HepG2 (cell line): Measurements from ENCODE around the gene TICAM2. TPM values are rescaled to one million over a fixed set of nuclear protein-coding genes. Genes with fewer than 3 reads are reported as not detected.

Experiments used
- CHCHD3 ChIP-seq: sonication (generic); formaldehyde crosslinking; IDR thresholded peaks from 2 replicates; pipeline ENCODE4 v1.8.0; 2022; ENCODE audit warnings: mild to moderate bottlenecking, missing genetic modification reagents, moderate library complexity
- HMGXB4 ChIP-seq, 2 experiments: sonication (generic) in 1 of 2; formaldehyde crosslinking in 1 of 2; IDR thresholded peaks; 2 replicates each; pipeline versions ENCODE4 v1.4.0 to v1.6.1; 2018 to 2020; ENCODE audit warnings: missing genetic modification reagents in 2 of 2, borderline replicate concordance in 1 of 2, low read depth in 1 of 2, mild to moderate bottlenecking in 1 of 2, missing biosample characterization in 1 of 2
- KDM4B ChIP-seq: sonication (generic); formaldehyde crosslinking; IDR thresholded peaks from 2 replicates; pipeline ENCODE4 v1.4.0; 2020; ENCODE audit warnings: missing genetic modification reagents
- MZF1 ChIP-seq: sonication (generic); formaldehyde crosslinking; IDR thresholded peaks from 2 replicates; pipeline ENCODE4 v1.8.1; 2023; ENCODE audit warnings: mild to moderate bottlenecking, missing genetic modification reagents, borderline replicate concordance
- PATZ1 ChIP-seq: sonication (generic); formaldehyde crosslinking; IDR thresholded peaks from 2 replicates; pipeline ENCODE4 v1.4.0; 2020; ENCODE audit warnings: missing genetic modification reagents
- PBX2 ChIP-seq: IDR thresholded peaks from 2 replicates; pipeline ENCODE4 v1.6.1; 2016; ENCODE audit warnings: control low read depth
- PCBP2 ChIP-seq: fragments of 200-400 bp; formaldehyde crosslinking; optimal IDR thresholded peaks from 2 replicates; pipeline ENCODE3; 2018; ENCODE audit warnings: low read length, low read depth; ENCODE audit not compliant: poor library complexity, severe bottlenecking
- PRPF4 ChIP-seq: fragments of 200-400 bp; formaldehyde crosslinking; IDR thresholded peaks from 2 replicates; pipeline ENCODE4 v1.6.1; 2016; ENCODE audit warnings: low read length, low read depth; ENCODE audit not compliant: poor library complexity, severe bottlenecking
- THAP11 ChIP-seq: IDR thresholded peaks from 2 replicates; pipeline ENCODE4 v1.6.1; 2016; ENCODE audit warnings: missing biosample characterization, missing genetic modification reagents
- TOPORS ChIP-seq: sonication (generic); formaldehyde crosslinking; IDR thresholded peaks from 2 replicates; pipeline ENCODE4 v1.8.0; 2023; ENCODE audit warnings: mild to moderate bottlenecking, missing genetic modification reagents
- TSC22D2 ChIP-seq: sonication (generic); formaldehyde crosslinking; IDR thresholded peaks from 2 replicates; pipeline ENCODE4 v1.5.1; 2020; ENCODE audit warnings: missing genetic modification reagents, mild to moderate bottlenecking, borderline replicate concordance
- ZBTB7A ChIP-seq: sonication (generic); formaldehyde crosslinking; IDR thresholded peaks from 2 replicates; pipeline ENCODE4 v1.8.0; 2022; ENCODE audit warnings: mild to moderate bottlenecking, missing genetic modification reagents
- ZIK1 ChIP-seq: sonication (generic); formaldehyde crosslinking; IDR thresholded peaks from 2 replicates; pipeline ENCODE4 v1.5.0; 2020; ENCODE audit warnings: mild to moderate bottlenecking, low read depth, missing genetic modification reagents, borderline replicate concordance
- ZMAT3 ChIP-seq: sonication (generic); formaldehyde crosslinking; conservative IDR thresholded peaks from 2 replicates; pipeline ENCODE4 v1.7.0; 2021; ENCODE audit warnings: missing genetic modification reagents
- ZNF138 ChIP-seq: sonication (generic); formaldehyde crosslinking; IDR thresholded peaks from 2 replicates; pipeline ENCODE4 v1.5.0; 2020; ENCODE audit warnings: mild to moderate bottlenecking, low read depth, missing genetic modification reagents
- ZNF18 ChIP-seq: sonication (generic); formaldehyde crosslinking; IDR thresholded peaks from 2 replicates; pipeline ENCODE4 v1.8.0; 2022; ENCODE audit warnings: mild to moderate bottlenecking, missing genetic modification reagents; ENCODE audit not compliant: insufficient replicate concordance
- ZNF383 ChIP-seq: sonication (generic); formaldehyde crosslinking; IDR thresholded peaks from 2 replicates; pipeline ENCODE4 v1.4.0; 2020; ENCODE audit warnings: missing genetic modification reagents, mild to moderate bottlenecking, borderline replicate concordance
- ZNF556 ChIP-seq: sonication (generic); formaldehyde crosslinking; IDR thresholded peaks from 2 replicates; pipeline ENCODE4 v1.4.0; 2020; ENCODE audit warnings: mild to moderate bottlenecking, missing genetic modification reagents, borderline replicate concordance
- ZNF607 ChIP-seq: sonication (generic); formaldehyde crosslinking; IDR thresholded peaks from 2 replicates; pipeline ENCODE4 v1.5.1; 2020; ENCODE audit warnings: missing genetic modification reagents, mild to moderate bottlenecking, borderline replicate concordance
- ZNF737 ChIP-seq: sonication (generic); formaldehyde crosslinking; IDR thresholded peaks from 2 replicates; pipeline ENCODE4 v1.5.0; 2020; ENCODE audit warnings: missing genetic modification reagents, mild to moderate bottlenecking, borderline replicate concordance
- ZNF772 ChIP-seq: sonication (generic); formaldehyde crosslinking; IDR thresholded peaks from 2 replicates; pipeline ENCODE4 v1.5.0; 2020; ENCODE audit warnings: mild to moderate bottlenecking, missing genetic modification reagents
- polyA plus RNA-seq, 8 experiments: library from polyadenylated mRNA; depleted of rRNA in 3 of 8; stranded (reverse) in 7 of 8; unstranded in 1 of 8; fragments of >200 nt; fragmentation: Illumina TruSeq in 4 of 8; extraction: Trizol in 4 of 8; gene quantifications; 2 replicates each; pipeline versions ENCODE4 v1.2.1 to v1.2.3, GENCODE V29; 2011 to 2016; ENCODE audit warnings: low read depth in 4 of 8, missing spikeins in 1 of 8, mixed read lengths in 1 of 8; ENCODE audit not compliant: insufficient read depth in 1 of 8
- total RNA-seq, 5 experiments: library from RNA; depleted of rRNA; stranded (reverse); fragments of >200 nt; fragmentation: Illumina TruSeq; extraction: Trizol; gene quantifications; 2 replicates each; pipeline ENCODE4 v1.2.3, GENCODE V29; 2016; ENCODE audit warnings: low read depth in 1 of 5

Gene TICAM2
- total and polyA plus RNA-seq, 2 of the 13 experiments (the other 11 are each of a cell fraction or from before 2014, with no cell fraction given) = 0.04 TPM; not detected in 1

GRCh38 chr5:115544436-115545350, 57.6 kb downstream of the TICAM2 start, which contains the start of gene FEM1C (continued):
- TF ChIP-seq ZMAT3 (peak; percentile 70; the same call in 1 of the 2 replicates), ZNF138 (CRISPR knock-in tag) (no peak), TSC22D2 (CRISPR knock-in tag) (peak; percentile 65; the same call in 1 of the 2 replicates), ZNF18 (CRISPR knock-in tag) (peak; percentile 82), TOPORS (CRISPR knock-in tag) (peak; percentile 93), ZNF383 (CRISPR knock-in tag) (no peak), ZNF556 (CRISPR knock-in tag) (0 out of 2 replicates have a peak, but pooled peaks have one; percentile 81), ZIK1 (peak; percentile 42; the same call in 1 of the 2 replicates), ZNF737 (CRISPR knock-in tag) (no peak), ZNF772 (peak; percentile 55; the same call in 1 of the 2 replicates), PBX2 (no peak), PCBP2 (no peak), ZNF607 (CRISPR knock-in tag) (peak; percentile 92; the same call in 1 of the 2 replicates), CHCHD3 (peak; percentile 94; the same call in 1 of the 2 replicates), ZBTB7A (CRISPR knock-in tag) (peak; percentile 13; the same call in 1 of the 2 replicates), MZF1 (CRISPR knock-in tag) (no peak), THAP11 (CRISPR knock-in tag) (peak; percentile 74), HMGXB4 (CRISPR knock-in tag; IDR thresholded peaks at IDR 0.05; ENCODE audit: borderline replicate concordance in 1 of 2, low read depth in 1 of 2) (peak; percentile 83 to 92), PATZ1 (CRISPR knock-in tag) (peak; percentile 83), PRPF4 (no peak), KDM4B (CRISPR knock-in tag) (peak; percentile 29; the same call in 1 of the 2 replicates)
